GM18868 (cell line): ENCODE data around the gene OR4F6.

Experiments
- ATAC-seq: cut with Tn5 transposase; IDR thresholded peaks from one replicate; pipeline ENCODE4 v1.9.1; 2021; ENCODE audit warnings: mild to moderate bottlenecking, moderate library complexity; ENCODE audit not compliant: unreplicated experiment

OR4F6 gene

DNA sequence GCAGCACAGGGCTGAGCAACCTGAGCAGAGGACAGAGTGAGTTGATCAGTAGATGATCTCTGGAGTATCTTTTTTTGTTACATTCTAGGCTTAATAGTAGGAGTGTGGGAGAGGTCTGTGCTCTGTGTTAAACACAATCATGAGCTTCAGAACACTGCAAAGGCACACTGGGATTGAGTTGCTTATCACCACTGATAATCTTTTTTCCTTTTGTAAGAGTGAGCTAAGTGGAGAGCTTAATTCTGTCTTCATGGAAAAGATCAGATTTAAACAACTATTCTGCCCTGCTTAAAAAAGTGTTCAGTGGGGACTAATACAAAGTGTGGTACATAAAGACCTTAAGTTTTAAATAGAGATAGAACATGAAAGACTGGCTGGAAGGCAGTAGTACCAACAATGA, 1.1 kb downstream of the OR4F6 start:
- no peak for ATAC-seq

DNA sequence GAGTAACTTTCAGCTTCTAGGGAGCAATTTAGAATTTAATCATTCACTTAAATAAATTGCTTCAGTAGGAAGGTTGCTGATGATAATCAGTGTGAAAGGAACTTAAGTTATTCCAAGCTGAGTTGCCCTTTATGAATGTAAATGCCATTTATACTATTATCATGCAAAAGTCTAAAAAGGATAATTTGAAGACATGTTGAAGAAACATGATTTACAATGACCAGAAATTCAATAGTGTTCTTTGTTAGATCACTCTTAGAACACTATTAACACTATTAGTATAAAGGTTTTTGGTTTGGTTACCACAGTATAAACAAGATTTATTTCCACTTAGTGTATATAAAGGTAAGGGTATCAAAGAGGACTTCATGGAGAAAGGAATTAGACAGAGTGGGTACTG, 1.6 kb downstream of the OR4F6 start:
- no peak for ATAC-seq

DNA sequence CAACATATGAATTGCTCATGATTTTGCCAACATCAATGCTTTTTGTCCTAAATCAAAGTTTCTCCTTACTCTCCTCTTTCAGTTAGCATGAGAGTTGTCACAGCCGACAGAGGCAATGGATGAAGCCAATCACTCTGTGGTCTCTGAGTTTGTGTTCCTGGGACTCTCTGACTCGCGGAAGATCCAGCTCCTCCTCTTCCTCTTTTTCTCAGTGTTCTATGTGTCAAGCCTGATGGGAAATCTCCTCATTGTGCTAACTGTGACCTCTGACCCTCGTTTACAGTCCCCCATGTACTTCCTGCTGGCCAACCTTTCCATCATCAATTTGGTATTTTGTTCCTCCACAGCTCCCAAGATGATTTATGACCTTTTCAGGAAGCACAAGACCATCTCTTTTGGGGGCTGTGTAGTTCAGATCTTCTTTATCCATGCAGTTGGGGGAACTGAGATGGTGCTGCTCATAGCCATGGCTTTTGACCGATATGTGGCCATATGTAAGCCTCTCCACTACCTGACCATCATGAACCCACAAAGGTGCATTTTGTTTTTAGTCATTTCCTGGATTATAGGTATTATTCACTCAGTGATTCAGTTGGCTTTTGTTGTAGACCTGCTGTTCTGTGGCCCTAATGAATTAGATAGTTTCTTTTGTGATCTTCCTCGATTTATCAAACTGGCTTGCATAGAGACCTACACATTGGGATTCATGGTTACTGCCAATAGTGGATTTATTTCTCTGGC, 2.5 kb downstream of the OR4F6 start:
- ATAC-seq: no peak

DNA sequence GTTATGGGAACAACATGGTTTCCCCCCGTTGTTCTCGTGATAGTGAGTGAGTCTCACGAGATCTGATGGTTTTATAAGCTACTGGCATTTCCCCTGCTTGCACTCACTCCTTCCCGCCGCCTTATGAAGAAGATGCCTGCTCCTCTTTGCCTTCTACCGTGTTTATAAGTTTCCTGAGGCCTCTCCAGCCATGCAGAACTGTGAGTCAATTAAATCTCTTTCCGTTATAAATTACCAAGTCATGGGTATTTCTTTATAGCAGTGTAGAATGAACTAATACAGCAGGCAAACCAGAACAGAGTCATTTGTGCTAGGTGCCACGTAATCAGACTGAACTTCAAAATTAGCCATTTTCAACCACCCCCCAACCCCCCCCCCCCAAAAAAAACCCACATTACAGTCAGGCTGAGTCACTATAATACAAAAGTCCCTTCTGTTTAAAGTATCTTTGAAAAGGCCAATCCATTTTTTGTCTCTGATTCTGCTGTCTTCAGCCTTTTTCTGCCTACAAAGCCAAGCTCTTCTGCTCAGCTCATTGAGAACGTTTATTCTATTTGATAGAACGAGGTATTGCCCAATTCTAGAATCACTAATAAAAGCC, 4.1 kb downstream of the OR4F6 start:
- no peak for ATAC-seq

DNA sequence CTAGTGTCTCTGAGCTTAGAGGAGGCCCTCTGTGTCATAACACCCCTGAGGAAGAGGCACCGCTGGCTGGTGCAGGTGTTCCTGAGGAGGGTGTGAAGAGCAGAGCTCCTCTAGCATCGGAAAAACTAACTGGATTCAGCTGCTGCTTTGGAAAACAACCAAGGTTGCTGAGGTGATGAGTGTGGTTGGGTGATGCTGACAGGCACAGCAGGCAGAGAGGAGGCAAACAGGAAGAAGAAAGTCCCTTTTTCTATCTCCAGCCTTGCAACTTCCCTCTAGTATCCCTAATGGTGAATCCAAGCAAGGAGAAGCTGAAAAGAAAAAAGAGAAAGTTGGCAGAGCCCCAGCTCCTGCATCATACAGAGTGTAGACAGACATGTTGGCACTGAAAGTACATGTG, 4.9 kb downstream of the OR4F6 start:
- no peak for ATAC-seq

DNA sequence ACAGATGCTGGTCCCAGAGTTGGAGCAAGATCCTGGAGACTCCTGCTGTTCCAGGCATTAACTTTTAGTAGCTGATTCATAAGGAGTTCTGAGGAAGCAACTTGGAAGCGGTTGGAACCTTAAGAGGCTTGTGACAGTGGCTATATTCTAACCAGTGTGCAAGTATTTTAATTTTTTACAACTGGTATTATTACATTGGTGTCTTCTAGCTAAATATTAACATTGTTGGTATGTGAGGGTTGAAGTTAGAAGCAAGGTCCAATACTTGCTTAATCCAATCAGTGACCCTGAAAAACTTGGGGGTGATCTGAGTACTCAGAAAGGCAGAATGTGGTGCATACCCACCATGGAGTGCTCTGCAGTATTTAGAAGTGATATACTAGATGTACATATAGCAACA, 7.1 kb downstream of the OR4F6 start:
- no peak for ATAC-seq

DNA sequence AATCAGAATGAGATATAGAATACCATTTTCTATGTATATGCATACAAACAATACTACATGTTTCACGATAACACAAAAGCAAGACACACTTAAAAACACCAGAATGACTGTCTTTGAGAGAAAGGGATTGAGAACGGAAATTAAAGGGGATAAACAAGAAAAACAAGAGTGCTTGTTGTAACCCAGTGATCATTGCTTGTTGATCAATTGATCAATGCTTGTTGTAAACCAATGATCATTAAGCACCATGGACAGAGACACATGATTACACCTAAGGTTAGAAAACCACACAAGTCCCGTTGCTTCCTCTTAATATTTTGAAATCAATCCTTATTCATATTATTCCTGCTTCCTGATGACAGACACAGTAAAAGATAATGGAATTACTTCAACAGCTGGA, 7.6 kb downstream of the OR4F6 start:
- no peak for ATAC-seq

DNA sequence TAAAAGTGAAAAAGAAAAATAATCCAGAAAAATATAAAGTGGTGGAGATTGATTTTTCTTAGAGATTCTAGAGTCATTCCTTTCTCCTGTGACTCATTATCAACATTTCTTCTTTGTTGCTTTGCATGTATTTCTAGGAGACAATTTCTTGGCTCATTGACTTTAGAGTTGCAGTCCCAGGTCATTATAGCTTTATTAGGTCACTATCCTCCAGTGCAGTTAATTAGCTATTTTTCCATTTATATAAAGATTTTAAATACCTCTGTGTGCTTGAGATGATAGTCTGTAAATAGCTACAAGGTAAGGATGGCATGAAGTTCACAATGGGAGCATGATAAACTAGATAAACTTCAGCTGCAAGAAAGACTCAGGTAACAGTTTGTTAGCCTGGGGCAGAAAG, 8.6 kb downstream of the OR4F6 start, which contains the start of gene OR4F15:
Gene OR4F15, plus strand, starts transcription at position 301 of the 400 bp plus-strand sequence. CDS start 5,985 bp downstream, outside the sequence.
- no peak for ATAC-seq

DNA sequence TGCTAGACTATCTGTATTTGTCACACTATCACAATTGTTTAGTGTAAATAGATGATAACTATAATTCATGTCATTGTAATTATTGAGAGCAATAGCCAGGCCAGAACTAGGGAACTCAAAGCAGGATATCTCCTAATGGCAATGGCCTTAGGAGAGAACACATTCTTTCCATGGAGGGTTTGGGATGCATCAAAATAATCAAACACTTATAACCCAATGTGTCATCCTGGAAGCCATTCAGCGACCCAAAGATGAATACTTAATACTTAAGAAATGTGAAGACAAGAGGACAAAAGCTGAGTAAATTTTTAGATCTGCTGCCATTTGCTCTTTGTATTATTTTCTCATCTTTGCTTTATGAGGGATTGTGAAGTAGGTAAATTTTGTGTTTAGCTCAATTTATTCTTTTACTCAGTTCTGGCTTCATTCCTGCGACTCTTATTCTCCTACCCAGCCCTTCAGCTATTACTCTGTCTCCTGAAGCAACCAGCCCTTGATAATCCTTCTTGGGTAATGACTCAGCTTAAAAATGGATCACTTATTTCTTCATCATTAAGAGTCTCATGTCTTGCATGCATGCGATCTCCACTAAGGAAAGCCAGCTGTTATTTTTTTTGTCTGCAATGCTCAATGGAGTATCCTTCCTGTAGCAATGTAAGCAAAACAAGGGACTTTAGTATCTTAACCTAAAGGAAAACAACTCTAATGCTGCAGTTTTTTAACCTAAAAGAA, 10.7 kb downstream of the OR4F6 start:
- no peak for ATAC-seq

DNA sequence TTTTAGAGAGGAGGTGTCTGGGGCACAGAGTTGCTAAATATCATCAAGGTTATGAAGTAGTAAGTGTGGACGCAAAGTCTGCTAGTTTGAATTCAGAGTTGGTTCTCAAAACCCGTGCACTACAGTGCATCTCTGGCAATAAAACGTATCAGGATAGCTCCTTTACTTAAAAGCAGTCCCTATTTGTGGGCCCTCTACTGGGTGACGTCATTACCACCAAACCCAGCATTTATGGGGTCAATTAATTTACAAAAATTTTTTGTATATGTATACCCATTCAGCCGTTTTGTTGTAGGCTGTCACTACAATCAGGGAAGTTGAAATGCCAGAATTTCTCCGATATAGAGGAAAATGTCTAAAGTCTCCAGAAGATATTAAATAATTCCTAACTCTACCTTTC, 17.5 kb downstream of the OR4F6 start:
- no peak for ATAC-seq

DNA sequence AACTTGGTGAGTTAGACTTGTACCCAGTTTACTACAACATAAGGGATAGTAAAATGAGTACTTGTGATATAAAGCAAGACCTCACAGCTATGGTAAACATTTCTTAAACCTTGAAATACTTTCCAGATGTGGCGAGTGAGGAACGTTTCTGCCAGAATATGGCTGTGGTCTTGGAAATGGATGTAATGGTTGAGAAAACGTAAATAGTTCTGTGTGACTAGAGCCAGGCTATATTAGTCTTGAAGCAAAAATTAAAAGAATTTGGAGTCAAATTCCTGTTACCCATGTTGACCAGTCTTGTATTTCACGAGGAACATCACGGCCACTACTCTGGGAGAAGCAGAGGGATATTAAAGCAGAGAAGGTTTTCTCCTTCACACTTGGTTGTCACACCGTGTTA, 23.9 kb downstream of the OR4F6 start:
- ATAC-seq: no peak

DNA sequence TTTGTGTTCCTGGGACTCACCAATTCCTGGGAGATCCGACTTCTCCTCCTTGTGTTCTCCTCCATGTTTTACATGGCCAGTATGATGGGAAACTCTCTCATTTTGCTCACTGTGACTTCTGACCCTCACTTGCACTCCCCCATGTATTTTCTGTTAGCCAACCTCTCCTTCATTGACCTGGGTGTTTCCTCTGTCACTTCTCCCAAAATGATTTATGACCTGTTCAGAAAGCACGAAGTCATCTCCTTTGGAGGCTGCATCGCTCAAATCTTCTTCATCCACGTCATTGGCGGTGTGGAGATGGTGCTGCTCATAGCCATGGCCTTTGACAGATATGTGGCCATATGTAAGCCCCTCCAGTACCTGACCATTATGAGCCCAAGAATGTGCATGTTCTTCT, 25.5 kb downstream of the OR4F6 start:
- no peak for ATAC-seq

DNA sequence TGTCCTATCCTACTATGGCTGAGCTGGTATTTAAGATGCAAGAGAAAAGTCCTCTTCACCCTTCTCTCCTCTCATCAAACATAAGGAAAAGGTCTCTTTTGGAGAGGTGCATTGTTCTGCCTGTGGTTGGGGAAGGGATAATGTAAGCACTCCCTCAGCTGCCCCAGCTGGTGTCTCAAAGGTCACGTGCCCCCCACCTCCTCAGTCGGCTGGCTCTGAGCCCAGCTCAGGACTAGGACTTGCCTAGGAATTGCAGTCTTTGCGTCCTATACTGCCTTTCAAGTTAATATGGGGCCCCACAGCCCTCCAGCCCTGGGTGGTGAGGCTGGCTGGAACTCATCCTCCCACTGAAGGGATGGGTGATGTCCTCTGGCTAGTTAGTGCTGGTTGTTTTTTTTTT, 38.3 kb downstream of the OR4F6 start:
- ATAC-seq: no peak

DNA sequence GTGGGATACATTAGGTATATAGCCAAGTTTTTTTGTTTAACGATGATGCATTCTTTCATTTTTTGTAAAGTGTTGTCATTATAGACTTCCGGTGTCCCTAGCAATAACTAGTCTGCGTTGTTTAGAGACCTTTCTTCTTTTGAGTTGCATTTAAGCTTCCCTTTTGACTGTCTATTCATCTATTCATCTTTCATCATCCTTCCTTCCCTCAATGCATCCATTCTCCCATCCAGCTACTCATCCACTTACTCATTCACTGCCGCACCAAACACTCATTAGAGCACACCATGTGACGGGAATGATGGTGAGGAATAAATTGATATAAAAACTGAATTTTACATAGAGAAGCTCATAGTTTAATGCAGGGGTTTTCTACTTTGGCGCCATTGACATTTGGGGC, 41.6 kb downstream of the OR4F6 start:
- no peak for ATAC-seq

DNA sequence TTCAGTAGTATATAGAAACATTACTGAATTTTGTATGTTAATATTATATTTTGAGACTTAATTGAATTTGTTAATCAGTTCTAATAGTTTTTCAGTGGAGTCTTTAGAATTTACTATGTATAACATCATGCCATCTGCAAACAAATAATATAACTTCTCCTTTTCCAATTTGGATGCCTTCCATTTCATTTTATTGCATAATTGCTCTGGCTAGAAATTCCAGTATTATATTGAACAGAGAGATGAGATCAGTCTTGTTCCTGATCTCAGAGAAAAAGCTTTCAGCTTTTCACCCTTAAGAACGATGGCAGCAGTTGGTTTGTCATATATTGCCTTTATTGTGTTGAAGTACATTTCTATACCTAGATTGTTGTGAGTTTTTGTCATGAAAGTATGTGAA, 49.0 kb downstream of the OR4F6 start:
- ATAC-seq: no peak
